Coronary artery (tissue), 2 donors: Measurements from ENCODE around the gene TSEN15.

Source experiments
- DNase-seq: peaks from one replicate; pipeline ENCODE4 v3.0.0-alpha.2; 2017; ENCODE audit warnings: low spot score
- H3K27ac ChIP-seq, 2 donors: fragments of 200-600 bp; sonication (generic); one replicate each; pipeline ENCODE4 v1.5.1; 2016 to 2019
- H3K4me3 ChIP-seq: fragments of 200-600 bp; sonication (generic); 2 replicates; pipeline ENCODE4 v1.5.1; 2016; ENCODE audit warnings: mild to moderate bottlenecking, moderate library complexity
- TF ChIP-seq, protein P1 (sequence below): fragments of 200-600 bp; sonication (generic); IDR thresholded peaks from one replicate; pipeline ENCODE4 v1.5.1; 2019; ENCODE audit warnings: antibody characterized with exemption

TSEN15 gene

DNA sequence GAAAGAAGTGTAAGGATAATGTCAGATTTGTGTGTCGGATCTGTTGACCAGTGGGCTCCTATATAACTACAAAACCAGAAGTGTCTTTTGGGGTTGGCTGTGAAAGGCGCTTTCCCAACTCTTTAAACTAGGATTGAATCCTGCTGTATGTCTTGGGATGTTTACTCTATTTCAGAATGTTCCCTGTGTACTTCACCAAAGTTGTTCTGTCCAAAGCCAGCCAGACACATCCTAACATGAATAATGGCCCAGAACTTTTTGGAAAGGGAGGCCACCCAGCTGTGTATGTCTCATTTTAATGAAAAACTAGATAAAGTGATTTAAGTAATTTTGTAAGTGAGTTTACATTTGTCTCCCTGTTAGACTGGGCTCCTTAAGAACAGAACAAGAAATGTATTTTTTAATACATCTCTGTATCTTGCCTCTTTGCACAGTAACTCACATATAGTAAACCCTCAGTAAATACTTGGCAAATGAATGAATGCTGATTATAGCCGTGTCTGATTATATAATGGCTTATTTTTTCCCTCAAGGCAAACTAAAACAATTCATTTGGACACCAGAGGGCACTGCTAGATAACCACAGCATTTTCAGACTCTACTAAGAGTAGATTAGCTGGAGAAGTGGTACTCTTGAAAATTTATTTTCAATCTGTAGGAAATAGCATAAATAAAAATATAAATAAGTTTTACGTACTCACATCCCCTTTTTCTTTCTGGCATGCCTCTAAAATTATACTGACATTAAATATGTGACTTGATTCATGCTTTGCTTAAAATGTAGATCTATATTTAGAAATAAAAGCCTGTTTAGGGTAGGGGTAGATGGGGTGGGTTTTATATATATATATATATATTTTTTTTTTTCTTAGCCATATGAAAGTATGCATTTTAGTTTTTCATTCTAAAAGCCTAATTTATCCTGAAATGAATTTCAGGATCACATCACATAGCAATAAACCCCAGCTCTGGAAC is 23.8 kb downstream of the TSEN15 start:
- TF ChIP-seq, protein P1, sequence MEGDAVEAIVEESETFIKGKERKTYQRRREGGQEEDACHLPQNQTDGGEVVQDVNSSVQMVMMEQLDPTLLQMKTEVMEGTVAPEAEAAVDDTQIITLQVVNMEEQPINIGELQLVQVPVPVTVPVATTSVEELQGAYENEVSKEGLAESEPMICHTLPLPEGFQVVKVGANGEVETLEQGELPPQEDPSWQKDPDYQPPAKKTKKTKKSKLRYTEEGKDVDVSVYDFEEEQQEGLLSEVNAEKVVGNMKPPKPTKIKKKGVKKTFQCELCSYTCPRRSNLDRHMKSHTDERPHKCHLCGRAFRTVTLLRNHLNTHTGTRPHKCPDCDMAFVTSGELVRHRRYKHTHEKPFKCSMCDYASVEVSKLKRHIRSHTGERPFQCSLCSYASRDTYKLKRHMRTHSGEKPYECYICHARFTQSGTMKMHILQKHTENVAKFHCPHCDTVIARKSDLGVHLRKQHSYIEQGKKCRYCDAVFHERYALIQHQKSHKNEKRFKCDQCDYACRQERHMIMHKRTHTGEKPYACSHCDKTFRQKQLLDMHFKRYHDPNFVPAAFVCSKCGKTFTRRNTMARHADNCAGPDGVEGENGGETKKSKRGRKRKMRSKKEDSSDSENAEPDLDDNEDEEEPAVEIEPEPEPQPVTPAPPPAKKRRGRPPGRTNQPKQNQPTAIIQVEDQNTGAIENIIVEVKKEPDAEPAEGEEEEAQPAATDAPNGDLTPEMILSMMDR = peak; percentile 22
- Histone ChIP-seq H3K27ac (peak overlapping the region in 1 of 2 donors; percentile 38), H3K4me3 (no peak overlapping the region)
- no peak for DNase-seq

DNA sequence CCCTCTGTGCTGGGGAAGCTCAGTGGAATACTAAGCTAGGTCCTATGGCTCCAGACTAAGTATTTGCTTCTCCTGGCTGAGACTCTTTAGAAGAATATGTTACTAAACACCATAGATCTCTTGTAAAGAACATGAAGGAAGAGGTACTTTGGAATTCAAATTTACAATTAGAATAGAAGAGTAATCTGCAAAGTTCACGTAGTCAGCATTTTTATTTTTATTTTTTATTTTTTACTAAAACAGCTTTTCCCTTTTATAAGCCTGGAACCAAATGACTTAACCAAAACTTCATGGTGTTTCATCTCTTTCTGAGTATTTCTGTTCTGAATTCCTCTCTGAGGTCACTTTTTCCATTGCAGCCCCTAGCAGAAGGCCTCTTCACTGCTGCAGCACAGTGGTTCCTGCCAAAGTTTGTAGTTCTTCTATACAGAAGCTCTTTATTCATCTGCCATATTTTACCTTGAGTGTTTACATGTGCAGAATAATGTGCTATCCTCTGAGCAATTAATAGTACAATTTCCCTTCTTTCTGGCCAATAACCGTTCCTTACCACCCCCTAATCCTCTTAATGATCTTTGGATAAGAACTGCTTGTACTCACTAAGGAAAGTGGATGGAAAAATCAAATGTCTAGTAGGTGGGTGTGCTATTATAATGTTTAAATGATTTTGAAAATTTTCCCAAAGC is 27.2 kb downstream of the TSEN15 start:
- H3K27ac ChIP-seq = peak overlapping the region in 1 of 2 donors; percentile 22
- TF ChIP-seq, protein P1 = no peak
- no peak for DNase-seq
- H3K4me3 ChIP-seq = no peak overlapping the region

DNA sequence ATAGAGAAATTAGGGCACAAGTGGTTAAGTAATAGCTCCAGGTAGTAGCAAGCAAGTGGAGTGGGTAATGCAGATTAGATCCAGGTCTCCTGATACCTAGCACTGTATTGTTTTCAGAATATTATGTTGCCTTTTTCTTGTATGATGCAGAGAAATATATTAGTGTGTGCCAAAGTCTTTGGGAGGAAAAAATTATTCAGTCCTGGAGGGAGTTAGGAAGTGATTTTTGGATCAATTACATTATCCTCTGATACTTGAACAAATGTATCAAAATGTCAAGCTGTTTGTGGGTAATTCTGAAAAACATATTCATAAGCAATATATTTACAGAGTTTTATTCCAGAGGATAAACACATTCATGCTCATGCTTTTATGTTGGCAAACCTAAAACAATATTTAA is 28.8 kb downstream of the TSEN15 start:
- no peak overlapping the region for H3K4me3 ChIP-seq
- TF ChIP-seq, protein P1 = no peak
- DNase-seq = no peak
- no peak overlapping the region for H3K27ac ChIP-seq

DNA sequence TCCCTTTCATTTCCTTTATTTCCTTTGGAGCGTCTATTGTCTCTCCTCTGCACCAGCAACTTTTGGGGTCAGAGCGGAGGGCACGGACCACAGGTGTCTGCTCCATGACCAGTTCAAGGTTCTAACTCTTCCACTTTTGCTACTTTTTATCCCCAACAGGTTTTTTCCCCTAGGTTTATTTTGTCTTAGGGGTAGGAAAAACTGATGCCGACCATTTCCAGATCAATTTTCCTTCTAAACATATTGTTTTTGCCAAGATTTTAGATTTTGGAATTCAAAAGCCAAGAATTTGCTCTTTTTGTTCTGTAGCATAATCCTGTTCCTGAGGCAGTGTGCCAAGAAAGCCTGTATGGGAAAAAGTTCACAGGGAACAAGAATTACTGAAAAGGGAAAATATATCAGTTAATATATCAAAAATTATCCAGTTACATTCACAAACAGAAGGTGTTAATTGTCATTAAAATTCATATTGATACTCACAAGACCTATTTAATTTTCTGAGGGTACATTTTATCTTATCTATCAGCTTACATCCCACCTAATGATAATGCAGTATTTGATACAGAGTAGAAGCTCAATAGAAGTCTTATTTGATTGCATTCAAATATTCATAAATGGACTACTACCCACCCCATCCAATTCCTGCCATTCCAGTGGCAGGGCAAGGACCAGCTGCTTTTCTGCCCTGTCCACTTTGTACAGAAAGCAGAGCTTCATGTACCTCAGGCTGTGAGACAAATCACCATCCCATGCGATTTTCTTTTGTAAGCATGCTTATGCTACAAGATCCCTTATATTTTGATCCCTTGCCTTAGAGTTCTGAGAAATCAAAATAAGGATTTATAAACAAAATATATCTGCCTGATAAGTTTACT is 31.2 kb downstream of the TSEN15 start:
- DNase-seq = no peak
- no peak overlapping the region for H3K27ac ChIP-seq
- TF ChIP-seq, protein P1 = no peak
- no peak overlapping the region for H3K4me3 ChIP-seq

DNA sequence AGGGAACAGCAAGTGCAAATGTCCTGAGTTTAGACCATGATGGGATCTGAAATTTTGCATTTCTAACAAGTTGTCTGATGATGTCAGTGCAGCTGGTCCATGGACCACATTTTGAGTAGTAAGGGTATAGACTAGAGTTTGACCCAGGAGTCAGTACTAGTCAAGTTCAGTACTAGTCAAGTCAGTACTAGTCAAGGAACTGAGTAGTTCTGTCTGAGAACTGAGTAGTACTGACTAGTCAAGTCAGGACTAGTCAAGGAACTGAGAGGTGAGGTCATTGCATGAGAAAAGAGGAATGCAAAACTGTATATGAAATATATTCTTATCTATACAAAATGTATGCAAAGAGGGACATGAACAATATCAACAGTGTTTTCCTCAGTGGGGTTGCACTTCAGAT is 34.1 kb downstream of the TSEN15 start:
- H3K4me3 ChIP-seq = no peak overlapping the region
- H3K27ac ChIP-seq = no peak overlapping the region
- TF ChIP-seq, protein P1 = no peak
- no peak for DNase-seq

DNA sequence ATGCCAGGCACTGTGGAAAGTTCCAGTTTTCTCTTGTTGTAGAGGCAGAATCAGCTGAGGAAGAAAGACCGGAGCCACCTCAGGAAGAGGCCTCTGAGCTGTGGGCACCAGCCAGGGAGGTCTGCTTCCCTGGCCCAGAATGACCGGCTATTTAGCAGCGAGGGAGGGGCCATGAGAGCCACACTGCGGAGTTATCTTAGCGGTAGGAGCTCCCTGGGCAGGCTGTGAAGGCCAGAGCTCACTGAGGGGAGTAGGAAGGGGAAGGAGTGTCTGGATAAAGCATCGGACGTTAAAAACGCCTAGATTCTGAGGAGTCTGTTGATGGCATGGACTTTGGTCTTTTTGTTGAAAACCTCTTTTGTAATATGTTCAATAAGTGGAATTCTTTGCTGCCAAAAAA is 36.5 kb downstream of the TSEN15 start:
- no peak for DNase-seq
- TF ChIP-seq, protein P1 = no peak
- Histone ChIP-seq H3K27ac (no peak overlapping the region), H3K4me3 (no peak overlapping the region)
